ENCODE data around the gene IFT88. TPM values are rescaled to one million over a fixed set of nuclear protein-coding genes. Genes with fewer than 3 reads are reported as not detected.

The IFT88 gene
- 18.5 and 18.6 TPM in 2 replicates for total RNA-seq

GRCh38 chr13:20566898-20567874, at the start of gene IFT88:
IFT88 (plus strand) TSS chr13:20567157; CDS start chr13:20574386, 7,229 bp downstream.

GRCh38 chr13:20525601-20526544, 41.1 kb upstream of the IFT88 start, which contains the start of gene CRYL1:
CRYL1 (minus strand) TSS chr13:20525857; CDS start chr13:20525794, 63 bp downstream.

GRCh38 chr13:20702915-20703779, 136.2 kb downstream of the IFT88 start, which contains the start of gene IL17D:
IL17D (plus strand) TSS chr13:20703699; CDS start chr13:20704002, 303 bp downstream.

Small RNA genes lying within 50 kb of the gene (small RNA-seq; reads per million reads assigned to genes)
- 0.77 reads per million, percentile 8 among the genes with 10 or more reads in this experiment for gene RNU2-7P

Other genes starting within 250 kb of the IFT88 start
- gene CRYL1, start 41.3 kb upstream of the IFT88 start, total RNA-seq, result 22.7 and 32.4 TPM in 2 replicates
- 2.0 and 5.6 TPM in 2 replicates for gene IL17D, start 136.5 kb downstream of the IFT88 start, total RNA-seq
- gene EEF1AKMT1, start 206.8 kb downstream of the IFT88 start, total RNA-seq, result 9.3 and 10.9 TPM in 2 replicates

Measured in thoracic aorta endothelial cell (primary cell).